Endothelial cell of umbilical vein (primary cell): ENCODE data around the gene UBE2S.

Experiments
- CTCF ChIP-seq, 2 donors: IDR thresholded peaks; 1 replicate in 1 of 2; 2 replicates in 1 of 2; pipeline ENCODE4 v1.5.1; 2011; ENCODE audit warnings: low read length in 2 of 2, mild to moderate bottlenecking in 2 of 2, moderate library complexity in 2 of 2, control low read depth in 1 of 2, inconsistent platforms in 1 of 2, low read depth in 1 of 2; ENCODE audit not compliant: insufficient read depth in 1 of 2; ENCODE audit errors: extremely low read depth in 1 of 2
- POLR2AphosphoS5 ChIP-seq: IDR thresholded peaks from 2 replicates; pipeline ENCODE4 v1.6.1; 2012; ENCODE audit warnings: low read depth, mild to moderate bottlenecking, control low read depth, low read length, moderate library complexity; ENCODE audit not compliant: insufficient read depth

DNA sequence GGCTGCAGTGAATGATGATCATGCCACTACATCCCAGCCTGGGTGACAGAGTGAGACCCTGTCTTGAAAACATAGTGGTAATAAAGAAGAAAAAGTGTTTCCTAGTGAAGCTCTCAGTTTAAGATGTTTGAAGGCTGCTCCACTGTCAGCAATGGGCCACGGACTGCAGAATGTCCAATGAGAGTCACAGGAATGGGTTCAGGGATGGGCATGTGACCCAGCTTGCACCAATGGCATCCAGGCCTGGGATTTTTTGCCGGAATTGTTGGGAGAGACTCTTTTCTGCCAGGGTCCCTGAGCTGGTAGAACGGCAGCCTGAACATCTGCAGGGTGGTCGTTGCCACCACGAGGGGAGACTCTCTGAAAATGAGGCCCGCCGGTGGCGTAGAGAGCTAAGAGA lies 29.3 kb upstream of the UBE2S start:
- TF ChIP-seq CTCF (IDR thresholded peaks at IDR 0.05; ENCODE audit: extremely low read depth in 1 of 2, insufficient read depth in 1 of 2, low read depth in 1 of 2, low read length in 2 of 2) (no peak), POLR2AphosphoS5 (no peak)
